HL-60 (cell line): ENCODE data around the gene ZNF829.

Experiments used
- GABPA ChIP-seq: IDR thresholded peaks from 2 replicates; pipeline ENCODE4 v1.6.1; 2012; ENCODE audit warnings: low read depth
- TF ChIP-seq, protein P1 (sequence below): IDR thresholded peaks from one replicate; pipeline ENCODE4 v1.5.1; 2011; ENCODE audit warnings: low read length, control low read depth, inconsistent platforms; ENCODE audit not compliant: insufficient read depth
- TF ChIP-seq, protein P2 (sequence below): IDR thresholded peaks from 2 replicates; pipeline ENCODE4 v1.6.1; 2012; ENCODE audit warnings: low read depth; ENCODE audit not compliant: insufficient replicate concordance

DNA sequence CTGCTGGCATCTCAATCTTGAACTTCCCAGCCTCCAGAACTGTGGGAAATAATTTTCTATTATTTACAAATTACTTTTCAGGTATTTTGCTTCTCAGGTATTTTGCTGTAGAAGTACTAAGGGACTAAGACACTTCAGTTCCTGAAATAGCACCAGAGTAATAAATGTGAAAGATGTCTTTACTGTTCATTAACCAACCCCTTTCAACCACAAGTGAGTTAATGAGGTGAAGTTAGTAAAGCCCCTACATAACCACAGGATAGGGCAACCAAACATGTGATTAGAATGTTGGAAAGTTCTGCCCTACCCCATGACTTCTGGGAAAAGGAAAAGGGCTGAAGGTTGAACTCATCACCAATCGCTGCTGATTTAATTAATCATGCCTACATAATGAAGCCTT lies 68.1 kb downstream of the ZNF829 start:
- TF ChIP-seq, protein P1, sequence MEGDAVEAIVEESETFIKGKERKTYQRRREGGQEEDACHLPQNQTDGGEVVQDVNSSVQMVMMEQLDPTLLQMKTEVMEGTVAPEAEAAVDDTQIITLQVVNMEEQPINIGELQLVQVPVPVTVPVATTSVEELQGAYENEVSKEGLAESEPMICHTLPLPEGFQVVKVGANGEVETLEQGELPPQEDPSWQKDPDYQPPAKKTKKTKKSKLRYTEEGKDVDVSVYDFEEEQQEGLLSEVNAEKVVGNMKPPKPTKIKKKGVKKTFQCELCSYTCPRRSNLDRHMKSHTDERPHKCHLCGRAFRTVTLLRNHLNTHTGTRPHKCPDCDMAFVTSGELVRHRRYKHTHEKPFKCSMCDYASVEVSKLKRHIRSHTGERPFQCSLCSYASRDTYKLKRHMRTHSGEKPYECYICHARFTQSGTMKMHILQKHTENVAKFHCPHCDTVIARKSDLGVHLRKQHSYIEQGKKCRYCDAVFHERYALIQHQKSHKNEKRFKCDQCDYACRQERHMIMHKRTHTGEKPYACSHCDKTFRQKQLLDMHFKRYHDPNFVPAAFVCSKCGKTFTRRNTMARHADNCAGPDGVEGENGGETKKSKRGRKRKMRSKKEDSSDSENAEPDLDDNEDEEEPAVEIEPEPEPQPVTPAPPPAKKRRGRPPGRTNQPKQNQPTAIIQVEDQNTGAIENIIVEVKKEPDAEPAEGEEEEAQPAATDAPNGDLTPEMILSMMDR: no peak
- TF ChIP-seq, protein P2, sequence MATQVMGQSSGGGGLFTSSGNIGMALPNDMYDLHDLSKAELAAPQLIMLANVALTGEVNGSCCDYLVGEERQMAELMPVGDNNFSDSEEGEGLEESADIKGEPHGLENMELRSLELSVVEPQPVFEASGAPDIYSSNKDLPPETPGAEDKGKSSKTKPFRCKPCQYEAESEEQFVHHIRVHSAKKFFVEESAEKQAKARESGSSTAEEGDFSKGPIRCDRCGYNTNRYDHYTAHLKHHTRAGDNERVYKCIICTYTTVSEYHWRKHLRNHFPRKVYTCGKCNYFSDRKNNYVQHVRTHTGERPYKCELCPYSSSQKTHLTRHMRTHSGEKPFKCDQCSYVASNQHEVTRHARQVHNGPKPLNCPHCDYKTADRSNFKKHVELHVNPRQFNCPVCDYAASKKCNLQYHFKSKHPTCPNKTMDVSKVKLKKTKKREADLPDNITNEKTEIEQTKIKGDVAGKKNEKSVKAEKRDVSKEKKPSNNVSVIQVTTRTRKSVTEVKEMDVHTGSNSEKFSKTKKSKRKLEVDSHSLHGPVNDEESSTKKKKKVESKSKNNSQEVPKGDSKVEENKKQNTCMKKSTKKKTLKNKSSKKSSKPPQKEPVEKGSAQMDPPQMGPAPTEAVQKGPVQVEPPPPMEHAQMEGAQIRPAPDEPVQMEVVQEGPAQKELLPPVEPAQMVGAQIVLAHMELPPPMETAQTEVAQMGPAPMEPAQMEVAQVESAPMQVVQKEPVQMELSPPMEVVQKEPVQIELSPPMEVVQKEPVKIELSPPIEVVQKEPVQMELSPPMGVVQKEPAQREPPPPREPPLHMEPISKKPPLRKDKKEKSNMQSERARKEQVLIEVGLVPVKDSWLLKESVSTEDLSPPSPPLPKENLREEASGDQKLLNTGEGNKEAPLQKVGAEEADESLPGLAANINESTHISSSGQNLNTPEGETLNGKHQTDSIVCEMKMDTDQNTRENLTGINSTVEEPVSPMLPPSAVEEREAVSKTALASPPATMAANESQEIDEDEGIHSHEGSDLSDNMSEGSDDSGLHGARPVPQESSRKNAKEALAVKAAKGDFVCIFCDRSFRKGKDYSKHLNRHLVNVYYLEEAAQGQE: no peak
- TF ChIP-seq GABPA: no peak
